Mucosa of descending colon (tissue), 3 donors: ENCODE measurements around the gene TAS2R40. TPM values are rescaled to one million over a fixed set of nuclear protein-coding genes. Genes with fewer than 3 reads are reported as not detected.

Experiments
- ATAC-seq: fragments of 200-7000 bp; cut with Tn5 transposase; one replicate; pipeline ENCODE4 v1.9.1; 2020; ENCODE audit warnings: mild to moderate bottlenecking, moderate library complexity
- DNase-seq, 3 donors: peaks; one replicate each; pipeline ENCODE4 v3.0.0-alpha.2; 2020
- H3K36me3 ChIP-seq: fragments of 200-600 bp; one replicate; pipeline ENCODE4 v1.8.0; 2021; ENCODE audit warnings: low read depth, mild to moderate bottlenecking
- H3K4me1 ChIP-seq: fragments of 200-600 bp; one replicate; pipeline ENCODE4 v1.8.0; 2021; ENCODE audit warnings: low read depth, mild to moderate bottlenecking
- H3K4me3 ChIP-seq: fragments of 200-600 bp; one replicate; pipeline ENCODE4 v1.8.0; 2021; ENCODE audit warnings: mild to moderate bottlenecking
- H3K9me3 ChIP-seq: fragments of 200-600 bp; one replicate; pipeline ENCODE4 v1.8.0; 2021; ENCODE audit warnings: mild to moderate bottlenecking
- intact Hi-C, 2 donors: fragments of 100-400 bp; cut with DNase I in 1 of 2; cut with micrococcal nuclease in 1 of 2; formaldehyde crosslinking; loops; one replicate each; pipeline versions ENCODE4 v1.11.0 to v1.11.1; 2022; cut with DNase I, micrococcal nuclease
- total RNA-seq, 3 donors: library from RNA; stranded (reverse); fragmentation: NEBNext Ultra II Directional in 2 of 3; extraction: Animal tissue kit (Norgen Biotek cat#: 25700) in 2 of 3; gene quantifications; one replicate each; pipeline versions ENCODE4 v1.2.1 to v1.2.4, GENCODE V29; 2021 to 2023
- TF ChIP-seq, protein P1 (sequence below): fragments of 200-600 bp; IDR thresholded peaks from one replicate; pipeline ENCODE4 v1.8.0; 2022; ENCODE audit warnings: antibody characterized with exemption, mild to moderate bottlenecking
- donor health status: DM: no; HTN: no; CAD: no; lungs with moderate emphysema.
- donor health status: DM: no; HTN: no; CAD: no.
- donor health status: DM: no; HTN: yes; CAD: no.

The TAS2R40 gene
- total RNA-seq, 3 donors from 2014 or later, result not detected

DNA sequence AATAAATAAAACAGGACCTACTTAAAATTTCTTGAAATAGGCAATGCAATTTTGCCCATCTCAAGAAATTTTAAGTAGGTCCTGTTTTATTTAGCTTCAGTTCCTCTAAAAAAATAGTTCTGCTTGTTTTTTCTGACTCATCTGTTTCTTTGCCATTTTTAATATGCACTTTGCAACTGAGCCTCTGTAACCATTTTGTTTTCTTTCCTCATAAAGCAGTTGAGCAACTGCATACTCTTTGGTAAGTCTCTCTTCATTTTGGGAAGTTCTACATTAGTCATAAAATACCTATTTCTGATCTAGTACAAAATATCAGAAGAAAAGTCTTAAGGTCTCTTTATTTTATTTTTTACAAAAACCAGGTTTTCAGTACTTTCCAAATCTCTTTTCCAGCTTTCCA is 18.0 kb downstream of the TAS2R40 start:
- peaks cover 13% of the 10 kb centered on the region for H3K4me1 ChIP-seq
- H3K36me3 ChIP-seq, result peaks cover under 1% of the 10 kb centered on the region
- intact Hi-C loops, result loop anchor here (2.0 to 10.0 kb wide), 4 partner anchors 55 to 177 kb away; no protein-coding TSS in a partner anchor
- H3K4me3 ChIP-seq, result no peak overlapping the region
- ATAC-seq (no peak), DNase-seq (no peak)
- TF ChIP-seq, protein P1, sequence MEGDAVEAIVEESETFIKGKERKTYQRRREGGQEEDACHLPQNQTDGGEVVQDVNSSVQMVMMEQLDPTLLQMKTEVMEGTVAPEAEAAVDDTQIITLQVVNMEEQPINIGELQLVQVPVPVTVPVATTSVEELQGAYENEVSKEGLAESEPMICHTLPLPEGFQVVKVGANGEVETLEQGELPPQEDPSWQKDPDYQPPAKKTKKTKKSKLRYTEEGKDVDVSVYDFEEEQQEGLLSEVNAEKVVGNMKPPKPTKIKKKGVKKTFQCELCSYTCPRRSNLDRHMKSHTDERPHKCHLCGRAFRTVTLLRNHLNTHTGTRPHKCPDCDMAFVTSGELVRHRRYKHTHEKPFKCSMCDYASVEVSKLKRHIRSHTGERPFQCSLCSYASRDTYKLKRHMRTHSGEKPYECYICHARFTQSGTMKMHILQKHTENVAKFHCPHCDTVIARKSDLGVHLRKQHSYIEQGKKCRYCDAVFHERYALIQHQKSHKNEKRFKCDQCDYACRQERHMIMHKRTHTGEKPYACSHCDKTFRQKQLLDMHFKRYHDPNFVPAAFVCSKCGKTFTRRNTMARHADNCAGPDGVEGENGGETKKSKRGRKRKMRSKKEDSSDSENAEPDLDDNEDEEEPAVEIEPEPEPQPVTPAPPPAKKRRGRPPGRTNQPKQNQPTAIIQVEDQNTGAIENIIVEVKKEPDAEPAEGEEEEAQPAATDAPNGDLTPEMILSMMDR, result no peak
- H3K9me3 ChIP-seq, result peaks cover 16% of the 10 kb centered on the region

DNA sequence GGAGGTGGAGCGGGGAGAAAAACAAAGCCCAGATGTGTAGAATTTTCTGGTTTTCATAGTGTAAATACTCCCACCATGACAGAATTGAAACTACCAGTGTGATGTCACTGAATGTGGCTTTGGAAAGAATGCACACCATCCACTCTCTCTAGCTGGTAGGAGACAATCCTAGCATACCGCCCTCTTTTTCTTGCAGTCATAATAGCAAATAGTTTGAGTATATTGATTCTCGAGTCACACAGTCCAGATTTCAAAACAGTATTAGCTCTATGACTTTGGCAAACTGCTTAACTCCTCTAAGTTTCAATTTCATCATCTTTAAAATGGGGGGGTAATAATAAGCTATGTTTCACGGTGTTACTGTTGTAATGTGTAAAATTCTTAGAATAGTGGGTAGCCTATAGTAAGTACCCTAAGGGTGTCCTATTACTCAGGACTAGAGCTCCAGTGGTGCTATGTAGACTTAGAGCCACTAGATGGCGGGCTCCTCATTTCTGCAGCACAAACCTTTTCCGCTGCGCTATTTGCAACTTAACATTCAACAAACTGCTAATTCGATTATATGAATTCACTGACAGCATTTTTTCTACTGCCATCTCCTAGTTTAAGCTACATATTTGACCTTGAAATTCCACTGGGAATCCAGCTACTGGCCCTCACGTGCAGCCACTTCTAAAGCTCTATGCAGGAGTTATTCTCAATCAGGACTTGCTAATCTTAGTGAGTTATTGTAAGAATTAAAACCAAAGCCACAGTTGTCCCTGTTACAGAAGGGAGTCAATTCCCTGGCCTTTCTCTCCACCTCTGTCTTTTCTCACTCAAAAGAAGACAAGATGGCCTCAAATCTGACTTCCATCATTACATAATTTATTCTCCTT is 18.7 kb downstream of the TAS2R40 start:
- H3K9me3 ChIP-seq, result peaks cover 15% of the 10 kb centered on the region
- H3K4me3 ChIP-seq, result no peak overlapping the region
- ATAC-seq (peak; percentile 64), DNase-seq (peak in 2 of 3 donors; percentile 58 to 85)
- intact Hi-C loops, result loop anchor here (2.0 to 10.0 kb wide), 4 partner anchors 54 to 177 kb away; no protein-coding TSS in a partner anchor
- peaks cover 3% of the 10 kb centered on the region for H3K36me3 ChIP-seq
- TF ChIP-seq, protein P1, result peak; percentile 71
- peaks cover 19% of the 10 kb centered on the region for H3K4me1 ChIP-seq

DNA sequence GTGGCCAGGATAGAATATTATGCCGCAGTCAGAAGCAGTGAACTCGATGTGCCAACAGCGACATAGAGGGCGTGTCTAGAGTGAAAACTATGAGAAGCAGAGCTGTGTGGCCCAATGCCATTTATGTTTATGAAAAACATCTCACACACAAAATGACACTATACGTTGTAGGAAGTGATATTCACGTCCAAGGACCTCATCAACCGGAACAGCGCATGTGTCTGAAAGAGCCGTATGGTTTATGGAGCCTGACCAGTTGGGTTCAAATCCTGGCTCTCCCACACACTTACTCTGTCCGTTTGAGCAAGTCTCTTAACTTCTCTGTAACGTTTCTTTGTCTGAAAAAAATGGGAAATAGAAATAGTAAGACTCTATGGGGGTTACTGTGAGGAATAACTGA is 20.5 kb downstream of the TAS2R40 start:
- ATAC-seq, result no peak

DNA sequence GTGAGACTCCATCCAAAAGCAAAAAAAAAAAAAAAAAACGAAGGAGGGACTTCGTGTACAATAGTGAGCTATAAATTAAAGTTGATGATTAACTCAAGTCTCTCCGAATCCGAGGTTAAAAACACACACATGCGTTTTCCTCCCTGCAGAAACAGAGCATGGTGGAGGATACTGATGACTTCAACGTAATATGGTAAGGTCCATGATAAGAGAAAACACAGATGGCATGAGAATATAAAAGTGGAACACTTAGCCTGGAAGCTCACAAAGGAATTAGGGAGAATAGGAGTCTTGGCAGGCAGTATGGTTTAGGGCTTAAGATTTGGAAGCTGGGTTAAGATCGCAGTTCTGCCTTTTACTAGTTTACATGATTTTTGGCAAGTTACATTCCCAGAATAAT is 21.3 kb downstream of the TAS2R40 start:
- Histone ChIP-seq H3K36me3 (peaks cover 3% of the 10 kb centered on the region), H3K4me3 (no peak overlapping the region), H3K9me3 (no peaks in the 10 kb centered on the region), H3K4me1 (peaks cover 21% of the 10 kb centered on the region)
- intact Hi-C loops, result loop anchor here (5.0 to 10.0 kb wide), 3 partner anchors 52 to 174 kb away; no protein-coding TSS in a partner anchor
- TF ChIP-seq, protein P1, result no peak
- ATAC-seq, result peak; percentile 63
- DNase-seq, result peak in 1 of 3 donors; percentile 23

More for the DNA sequence above, 20.5 kb downstream of the TAS2R40 start:
- TF ChIP-seq, protein P1, result no peak
- Histone ChIP-seq H3K4me1 (peaks cover 21% of the 10 kb centered on the region), H3K36me3 (peaks cover 3% of the 10 kb centered on the region), H3K9me3 (no peaks in the 10 kb centered on the region), H3K4me3 (no peak overlapping the region)
- intact Hi-C loops, result loop anchor here (5.0 to 10.0 kb wide), 3 partner anchors 52 to 175 kb away; no protein-coding TSS in a partner anchor
- no peak for DNase-seq

DNA sequence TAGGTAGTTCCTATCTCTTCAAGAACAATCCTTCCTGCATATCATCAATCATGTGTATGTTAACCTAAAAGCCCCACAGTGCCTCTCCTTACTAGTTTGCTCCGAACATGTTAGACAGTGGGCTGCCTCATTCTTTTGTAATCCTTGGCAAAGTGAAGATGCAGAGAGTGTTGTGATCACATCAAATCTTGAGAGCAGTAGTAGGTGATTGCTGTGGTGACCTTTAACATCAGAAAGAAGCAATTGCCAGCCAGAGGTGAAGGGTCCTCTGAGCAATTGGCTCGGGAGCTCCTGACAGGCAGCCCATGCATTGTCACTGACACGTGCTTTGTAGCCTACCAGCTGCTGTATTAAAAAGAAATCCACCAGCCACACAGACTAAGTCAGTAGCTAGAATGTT is 21.8 kb downstream of the TAS2R40 start:
- DNase-seq, result no peak
- H3K36me3 ChIP-seq, result peaks cover 3% of the 10 kb centered on the region

More for the DNA sequence above, 21.8 kb downstream of the TAS2R40 start:
- intact Hi-C loops, result loop anchor here (5.0 to 10.0 kb wide), 3 partner anchors 51 to 174 kb away; no protein-coding TSS in a partner anchor
- Histone ChIP-seq H3K4me3 (no peak overlapping the region), H3K4me1 (peaks cover 21% of the 10 kb centered on the region), H3K9me3 (no peaks in the 10 kb centered on the region)
- TF ChIP-seq, protein P1, result no peak
- peak; percentile 11 for ATAC-seq
